T-helper 1 cell treated with Interleukin-12 subunit alpha and Interleukin-12 subunit beta and Interleukin-4 antibody, amounts not matched to agents 30 ng/mL and 1 ng/mL, for 36 hours (primary cell): ENCODE results near the gene NIPAL1. TPM values are rescaled to one million over a fixed set of nuclear protein-coding genes. Genes with fewer than 3 reads are reported as not detected.
"Not testable (repeated sequence)": the region's sequence is repeated elsewhere in the genome, so short reads cannot be mapped to it uniquely, and the experiment has no call there.

Experiments
- intact Hi-C: fragments of 100-400 bp; cut with micrococcal nuclease; formaldehyde crosslinking; loops from one replicate; pipeline ENCODE4 v1.15.1; 2024
- total RNA-seq: library from RNA; stranded (reverse); gene quantifications from 2 replicates; pipeline ENCODE4 v1.2.3, GENCODE V29; 2022

NIPAL1 gene
- 0.85 and 1.1 TPM in 2 replicates for total RNA-seq

GRCh38 chr4:48016141-48017107, at the start of gene NIPAL1, which contains the start of gene CNGA1:
Gene NIPAL1, plus strand, starts transcription at chr4:48016772. Its CDS starts 68 bp downstream, at chr4:48016840.
Gene CNGA1, minus strand, starts transcription at chr4:48016681. Its CDS starts 63,992 bp downstream, at chr4:47952689.
- intact Hi-C loops: loop anchor here (1.0 to 5.0 kb wide), 4 partner anchors 102 to 326 kb away; partner anchors contain the start of genes NFXL1 and SLAIN2

- intact Hi-C loops: no loop called here
Observed at GRCh38 chr4:47968847-47969246, 47.7 kb upstream of the NIPAL1 start.

- intact Hi-C loops: no loop called here
Observed at GRCh38 chr4:47972181-47972580, 44.4 kb upstream of the NIPAL1 start.

- intact Hi-C loops: no loop called here
Observed at GRCh38 chr4:47972721-47973120, 43.9 kb upstream of the NIPAL1 start.

- intact Hi-C loops: no loop called here
Observed at GRCh38 chr4:47974566-47974965, 42.0 kb upstream of the NIPAL1 start.

GRCh38 chr4:47990145-47990544, 26.4 kb upstream of the NIPAL1 start:
- intact Hi-C loops: no loop called here

GRCh38 chr4:47992475-47992874, 24.1 kb upstream of the NIPAL1 start:
- intact Hi-C loops: not testable (repeated sequence)

GRCh38 chr4:47996021-47996420, 20.6 kb upstream of the NIPAL1 start:
- intact Hi-C loops: no loop called here

GRCh38 chr4:48002267-48002666, 14.3 kb upstream of the NIPAL1 start:
- intact Hi-C loops: no loop called here

- intact Hi-C loops: loop anchor here (1.0 kb wide), 2 partner anchors 84 to 138 kb away; no protein-coding TSS in a partner anchor
Observed at GRCh38 chr4:48003568-48003967, 13.0 kb upstream of the NIPAL1 start.

GRCh38 chr4:48005781-48006180, 10.8 kb upstream of the NIPAL1 start:
- intact Hi-C loops: no loop called here

- intact Hi-C loops: no loop called here
Observed at GRCh38 chr4:48008021-48008596, 8.5 kb upstream of the NIPAL1 start.

- intact Hi-C loops: not testable (repeated sequence)
Observed at GRCh38 chr4:48010906-48011305, 5.7 kb upstream of the NIPAL1 start.

GRCh38 chr4:48011722-48012121, 4.8 kb upstream of the NIPAL1 start:
- intact Hi-C loops: no loop called here

GRCh38 chr4:48012824-48013223, 3.7 kb upstream of the NIPAL1 start:
- intact Hi-C loops: no loop called here

- intact Hi-C loops: loop anchor here (5.0 kb wide), 1 partner anchor 327 kb away; the partner anchor contains the start of gene SLAIN2
Observed at GRCh38 chr4:48015216-48015615, 1.4 kb upstream of the NIPAL1 start.

- intact Hi-C loops: loop anchor here (1.0 to 5.0 kb wide), 4 partner anchors 101 to 327 kb away; partner anchors contain the start of genes NFXL1 and SLAIN2
Observed at GRCh38 chr4:48015678-48016077, 894 bp upstream of the NIPAL1 start.

GRCh38 chr4:48017108-48017571, 568 bp downstream of the NIPAL1 start:
- intact Hi-C loops: loop anchor here (2.0 to 5.0 kb wide), 2 partner anchors 102 to 325 kb away; partner anchors contain the start of genes NFXL1 and SLAIN2

GRCh38 chr4:48018112-48018511, 1.5 kb downstream of the NIPAL1 start:
- intact Hi-C loops: loop anchor here (5.0 kb wide), 1 partner anchor 324 kb away; the partner anchor contains the start of gene SLAIN2

- intact Hi-C loops: no loop called here
Observed at GRCh38 chr4:48021100-48021499, 4.5 kb downstream of the NIPAL1 start.

GRCh38 chr4:48022192-48022799, 5.7 kb downstream of the NIPAL1 start:
- intact Hi-C loops: no loop called here
